WTC11 (cell line): ENCODE data around the gene ZSCAN5C. TPM values are rescaled to one million over a fixed set of nuclear protein-coding genes. Genes with fewer than 3 reads are reported as not detected.

Experiments
- ATAC-seq: fragments of 200-7000 bp; cut with Tn5 transposase; 2 replicates; pipeline ENCODE4 v1.10.0; 2021; ENCODE audit warnings: mild to moderate bottlenecking, moderate library complexity
- Bru-seq: library from RNA; stranded (reverse); fragments of 400-500 nt; gene quantifications from one replicate; lab custom pipeline; 2021; lab: Mats Ljungman, UMichigan
- CTCF ChIA-PET: fragments of 300-600 bp; sonication (Branson Sonifier 250); formaldehyde crosslinking; loops from one replicate; lab custom pipeline; 2021; ENCODE audit warnings: antibody characterized with exemption; lab: Charles Lee
- POLR2A ChIA-PET: fragments of 350-600 bp; sonication (Branson Sonifier 250); formaldehyde crosslinking; loops from one replicate; lab custom pipeline; 2021; ENCODE audit warnings: antibody characterized with exemption; lab: Charles Lee
- DNase-seq: peaks from one replicate; pipeline ENCODE4 v3.0.0; 2021; ENCODE audit warnings: low spot score
- H3K27ac Mint-ChIP-seq: 2 replicates; pipeline ENCODE4 v1.8.0; 2021; ENCODE audit warnings: mixed read lengths
- H3K27me3 Mint-ChIP-seq: 2 replicates; pipeline ENCODE4 v1.8.0; 2021; ENCODE audit warnings: low read depth, mild to moderate bottlenecking, moderate library complexity, mixed read lengths
- H3K36me3 Mint-ChIP-seq: 2 replicates; pipeline ENCODE4 v1.8.0; 2021; ENCODE audit warnings: mixed read lengths
- H3K4me1 Mint-ChIP-seq: 2 replicates; pipeline ENCODE4 v1.8.0; 2022; ENCODE audit warnings: mixed read lengths
- H3K4me3 Mint-ChIP-seq: 2 replicates; pipeline ENCODE4 v1.8.0; 2021; ENCODE audit warnings: mild to moderate bottlenecking, moderate library complexity, mixed read lengths
- H3K9me3 Mint-ChIP-seq: 2 replicates; pipeline ENCODE4 v1.8.0; 2021; ENCODE audit warnings: mixed read lengths
- ELF4 ChIP-seq: sonication (generic); formaldehyde crosslinking; IDR thresholded peaks from 2 replicates; pipeline ENCODE4 v1.8.1; 2022; ENCODE audit warnings: low read depth, mild to moderate bottlenecking, moderate library complexity, missing genetic modification reagents
- ETV6 ChIP-seq: sonication (generic); formaldehyde crosslinking; IDR thresholded peaks from 2 replicates; pipeline ENCODE4 v1.8.1; 2022; ENCODE audit warnings: mild to moderate bottlenecking, missing genetic modification reagents
- FOXP1 ChIP-seq: sonication (generic); formaldehyde crosslinking; IDR thresholded peaks from 2 replicates; pipeline ENCODE4 v1.8.0; 2022; ENCODE audit warnings: missing genetic modification reagents, mild to moderate bottlenecking, moderate library complexity, borderline replicate concordance
- GRHL2 ChIP-seq: fragments of 250-450 bp; sonication (Bioruptor Pico); IDR thresholded peaks from 2 replicates; pipeline ENCODE4 v1.8.0; 2022; ENCODE audit warnings: mild to moderate bottlenecking, moderate library complexity; ENCODE audit not compliant: insufficient replicate concordance, severe bottlenecking
- IRF2 ChIP-seq: sonication (generic); formaldehyde crosslinking; IDR thresholded peaks from 2 replicates; pipeline ENCODE4 v1.8.0; 2022; ENCODE audit warnings: low read depth, missing genetic modification reagents, borderline replicate concordance
- RELA ChIP-seq: sonication (generic); formaldehyde crosslinking; IDR thresholded peaks from 2 replicates; pipeline ENCODE4 v1.8.1; 2022; ENCODE audit warnings: missing genetic modification reagents, mild to moderate bottlenecking, borderline replicate concordance
- RORB ChIP-seq: fragments of 250-450 bp; sonication (Bioruptor Pico); IDR thresholded peaks from 2 replicates; pipeline ENCODE4 v1.9.0; 2021; ENCODE audit warnings: mild to moderate bottlenecking
- SOX15 ChIP-seq: fragments of 250-450 bp; sonication (Bioruptor Pico); IDR thresholded peaks from 2 replicates; pipeline ENCODE4 v1.9.0; 2021; ENCODE audit warnings: mild to moderate bottlenecking
- TCF7 ChIP-seq: sonication (generic); formaldehyde crosslinking; IDR thresholded peaks from 2 replicates; pipeline ENCODE4 v1.8.0; 2022; ENCODE audit warnings: mild to moderate bottlenecking, low read depth, missing genetic modification reagents, moderate library complexity
- TEAD4 ChIP-seq: sonication (generic); formaldehyde crosslinking; IDR thresholded peaks from 2 replicates; pipeline ENCODE4 v1.8.0; 2022; ENCODE audit warnings: mild to moderate bottlenecking, missing genetic modification reagents
- ZNF317 ChIP-seq: sonication (generic); formaldehyde crosslinking; IDR thresholded peaks from 2 replicates; pipeline ENCODE4 v1.8.1; 2023; ENCODE audit warnings: low read depth, mild to moderate bottlenecking, moderate library complexity, missing genetic modification reagents, borderline replicate concordance
- ZNF396 ChIP-seq: fragments of 250-450 bp; sonication (Bioruptor Pico); IDR thresholded peaks from 2 replicates; pipeline ENCODE4 v1.8.0; 2021; ENCODE audit warnings: mild to moderate bottlenecking, moderate library complexity, borderline replicate concordance
- ZNF423 ChIP-seq: fragments of 250-450 bp; sonication (Bioruptor Pico); IDR thresholded peaks from 2 replicates; pipeline ENCODE4 v2.1.2; 2022; ENCODE audit warnings: mild to moderate bottlenecking, moderate library complexity
- ZNF671 ChIP-seq: fragments of 250-450 bp; sonication (Bioruptor Pico); IDR thresholded peaks from 2 replicates; pipeline ENCODE4 v1.8.0; 2021; ENCODE audit warnings: mild to moderate bottlenecking
- long read RNA-seq, 3 experiments: library from RNA in 1 of 3; library from capped mRNA in 1 of 3; library from polyadenylated mRNA in 1 of 3; unstranded in 2 of 3; stranded (forward) in 1 of 3; transcript quantifications; one replicate each; pipeline ENCODE4 v2.0.0, GENCODE V29; 2021
- total RNA-seq: library from RNA; stranded (reverse); gene quantifications from 3 replicates; pipeline ENCODE4 v1.2.3, GENCODE V29; 2021
- TF ChIP-seq, protein P1 (sequence below): sonication (generic); formaldehyde crosslinking; IDR thresholded peaks from 2 replicates; pipeline ENCODE4 v1.8.1; 2022; ENCODE audit warnings: low read depth, mild to moderate bottlenecking, moderate library complexity, missing genetic modification reagents, borderline replicate concordance
- TF ChIP-seq, protein P2 (sequence below): sonication (generic); formaldehyde crosslinking; IDR thresholded peaks from 2 replicates; pipeline ENCODE4 v1.8.0; 2022; ENCODE audit warnings: mild to moderate bottlenecking, missing genetic modification reagents
- TF ChIP-seq, protein P3 (sequence below): sonication (generic); formaldehyde crosslinking; IDR thresholded peaks from 2 replicates; pipeline ENCODE4 v1.8.1; 2023; ENCODE audit warnings: mild to moderate bottlenecking, missing genetic modification reagents, borderline replicate concordance
- TF ChIP-seq, protein P4 (sequence below): sonication (generic); formaldehyde crosslinking; IDR thresholded peaks from 2 replicates; pipeline ENCODE4 v1.8.1; 2022; ENCODE audit warnings: missing genetic modification reagents, borderline replicate concordance
- TF ChIP-seq, protein P5 (sequence below): sonication (generic); formaldehyde crosslinking; IDR thresholded peaks from 2 replicates; pipeline ENCODE4 v1.8.1; 2022; ENCODE audit warnings: low read depth, missing genetic modification reagents, borderline replicate concordance

The ZSCAN5C gene, protein sequence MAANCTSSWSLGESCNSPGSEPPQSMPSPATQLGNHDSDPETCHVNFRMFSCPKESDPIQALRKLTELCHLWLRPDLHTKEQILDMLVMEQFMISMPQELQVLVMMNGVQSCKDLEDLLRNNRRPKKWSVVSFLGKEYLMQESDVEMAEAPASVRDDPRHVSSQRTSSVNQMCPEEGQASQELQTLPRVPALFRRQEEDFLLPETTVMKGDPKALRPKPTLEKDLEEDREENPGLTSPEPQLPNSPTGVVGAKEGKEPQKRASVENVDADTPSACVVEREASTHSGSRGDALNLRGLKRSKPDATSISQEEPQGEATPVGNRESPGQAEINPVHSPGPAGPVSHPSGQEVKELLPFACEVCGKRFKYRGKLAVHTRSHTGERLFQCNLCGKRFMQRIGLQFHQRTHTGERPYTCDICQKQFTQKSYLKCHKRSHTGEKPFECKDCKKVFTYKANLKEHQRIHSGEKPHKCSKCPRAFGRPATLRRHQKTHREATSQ
- not detected in 3 replicates for total RNA-seq
- not detected for Bru-seq, nascent RNA
- long read RNA-seq, experiment 1: 0 reads
- long read RNA-seq, experiment 2: 0 reads
- long read RNA-seq, experiment 3, partial matches to known transcripts: 0 of 1 reads
- long read RNA-seq, experiment 3, other reads (novel, unspliced or antisense): 0 of 1 reads

DNA sequence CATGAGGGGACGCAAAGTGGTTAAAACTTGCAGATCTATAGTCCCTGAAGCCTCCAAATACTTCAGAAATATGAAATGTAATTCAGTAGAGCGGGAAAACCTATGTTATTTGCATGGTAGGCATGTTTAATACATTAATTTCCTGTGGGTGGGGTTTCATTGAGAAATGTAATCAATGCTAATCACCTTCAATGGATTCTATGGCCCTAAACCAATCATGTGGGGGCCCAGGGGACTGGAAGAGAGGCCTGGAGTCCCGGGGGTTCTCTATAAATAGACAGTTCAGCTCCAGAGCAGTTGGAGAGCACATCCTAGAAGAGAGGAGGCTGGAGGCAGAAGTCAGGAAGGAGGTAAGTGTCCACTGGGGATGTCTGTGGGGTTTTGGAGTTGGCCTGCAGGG lies at the start of gene ZSCAN5C:
TSS of gene ZSCAN5C (plus strand) at position 301 of the 400 bp plus-strand sequence. CDS start 3,641 bp downstream, outside the sequence.
- no peaks in the 10 kb centered on the region for H3K36me3 Mint-ChIP-seq
- H3K4me3 Mint-ChIP-seq: no peak within 1 kb of the TSS
- no peak for ATAC-seq
- peaks cover 22% of the 10 kb centered on the region for H3K27me3 Mint-ChIP-seq
- CTCF ChIA-PET: no interaction called here
- POLR2A ChIA-PET: no interaction called here
- TF ChIP-seq ETV6 (CRISPR knock-in tag) (no peak), ZNF671 (CRISPR knock-in tag) (no peak), SOX15 (no peak)
- TF ChIP-seq, protein P1, sequence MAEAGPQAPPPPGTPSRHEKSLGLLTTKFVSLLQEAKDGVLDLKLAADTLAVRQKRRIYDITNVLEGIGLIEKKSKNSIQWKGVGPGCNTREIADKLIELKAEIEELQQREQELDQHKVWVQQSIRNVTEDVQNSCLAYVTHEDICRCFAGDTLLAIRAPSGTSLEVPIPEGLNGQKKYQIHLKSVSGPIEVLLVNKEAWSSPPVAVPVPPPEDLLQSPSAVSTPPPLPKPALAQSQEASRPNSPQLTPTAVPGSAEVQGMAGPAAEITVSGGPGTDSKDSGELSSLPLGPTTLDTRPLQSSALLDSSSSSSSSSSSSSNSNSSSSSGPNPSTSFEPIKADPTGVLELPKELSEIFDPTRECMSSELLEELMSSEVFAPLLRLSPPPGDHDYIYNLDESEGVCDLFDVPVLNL (CRISPR knock-in tag): no peak
- TF ChIP-seq, all 79 proteins: peak for 0
- Mint-ChIP-seq H3K27ac (no peak within 1 kb of the TSS), H3K4me1 (peaks cover 7% of the 10 kb centered on the region; the same call in 1 of the 2 replicates), H3K9me3 (no peaks in the 10 kb centered on the region)
- DNase-seq: no peak

DNA sequence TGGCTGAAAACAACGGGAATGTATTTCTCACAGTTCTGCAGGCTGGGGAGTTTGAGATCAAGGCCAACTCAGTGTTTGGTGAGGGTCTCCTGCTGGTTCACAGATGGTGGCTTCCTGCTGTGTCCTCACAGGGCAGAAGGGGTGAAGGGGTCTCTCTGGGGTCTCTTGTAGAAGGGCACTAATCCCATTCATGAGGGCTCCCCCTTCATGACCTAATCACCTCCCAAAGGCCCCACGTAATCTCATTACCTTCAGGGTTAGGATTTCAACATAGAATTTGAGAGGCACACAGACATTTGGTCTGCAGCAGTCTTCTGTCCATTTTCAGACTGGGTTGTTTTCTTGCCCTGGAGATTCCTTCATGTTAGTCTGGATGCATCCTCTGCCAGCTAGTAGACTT lies 49.4 kb upstream of the ZSCAN5C start:
- no peak for ATAC-seq
- Mint-ChIP-seq H3K27me3 (no peaks in the 10 kb centered on the region), H3K27ac (peak overlapping the region; percentile 85), H3K36me3 (peaks cover 42% of the 10 kb centered on the region), H3K4me3 (no peak overlapping the region), H3K4me1 (peaks cover 24% of the 10 kb centered on the region), H3K9me3 (peaks cover 7% of the 10 kb centered on the region)
- POLR2A ChIA-PET: no interaction called here
- no peak for TF ChIP-seq RELA
- 0 out of 2 replicates have a peak, but pooled peaks have one; percentile 6 for TF ChIP-seq ZNF423 (CRISPR knock-in tag)
- no peak for DNase-seq
- CTCF ChIA-PET: interaction anchor here (0.5 to 3.4 kb wide), 15 partner anchors 9 to 1310 kb away, joined by 3 to 32 read pairs (median 5); no protein-coding TSS in a partner anchor

DNA sequence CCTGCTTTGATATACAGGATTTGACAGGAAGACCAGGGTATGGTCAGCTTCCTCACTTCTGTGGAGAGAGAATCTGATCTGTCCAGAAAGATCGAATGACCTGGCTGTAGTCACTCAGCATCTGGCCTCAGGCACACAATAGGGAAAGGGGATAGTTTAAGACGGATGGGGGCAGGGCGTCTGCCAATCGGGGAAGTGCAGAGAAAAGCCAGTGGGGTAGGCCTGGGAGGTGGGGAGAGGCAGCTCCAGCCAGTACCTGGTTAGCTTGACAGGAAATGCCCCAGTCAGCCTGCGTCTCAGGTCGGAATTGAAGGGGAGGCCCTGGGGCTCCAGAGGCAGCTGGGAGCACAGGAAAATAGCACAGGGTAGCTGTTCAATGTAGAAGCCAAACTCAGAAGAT lies 48.6 kb upstream of the ZSCAN5C start:
- DNase-seq: peak; percentile 72
- peaks cover 41% of the 10 kb centered on the region for H3K36me3 Mint-ChIP-seq
- H3K4me3 Mint-ChIP-seq: peak overlapping the region; percentile 33
- CTCF ChIA-PET: interaction anchor here (0.7 to 3.8 kb wide), 24 partner anchors 8 to 769 kb away, joined by 3 to 73 read pairs (median 8); partner anchors contain the start of genes TMEM238, ZNF444 and ZNF787
- H3K9me3 Mint-ChIP-seq: peaks cover 7% of the 10 kb centered on the region
- peaks cover 24% of the 10 kb centered on the region for H3K4me1 Mint-ChIP-seq
- no peaks in the 10 kb centered on the region for H3K27me3 Mint-ChIP-seq
- POLR2A ChIA-PET: interaction anchor here (0.6 to 1.0 kb wide), 2 partner anchors 25 to 1111 kb away, joined by 3 read pairs; no protein-coding TSS in a partner anchor
- H3K27ac Mint-ChIP-seq: peak overlapping the region; percentile 85
- peak; percentile 96 for ATAC-seq
- TF ChIP-seq ELF4 (CRISPR knock-in tag) (no peak), RELA (no peak), TEAD4 (CRISPR knock-in tag) (no peak), ZNF396 (CRISPR knock-in tag) (no peak), RORB (CRISPR knock-in tag) (no peak), IRF2 (CRISPR knock-in tag) (no peak), ZNF317 (CRISPR knock-in tag) (no peak), FOXP1 (CRISPR knock-in tag) (no peak), GRHL2 (CRISPR knock-in tag) (no peak), TCF7 (no peak)
- TF ChIP-seq, protein P2, sequence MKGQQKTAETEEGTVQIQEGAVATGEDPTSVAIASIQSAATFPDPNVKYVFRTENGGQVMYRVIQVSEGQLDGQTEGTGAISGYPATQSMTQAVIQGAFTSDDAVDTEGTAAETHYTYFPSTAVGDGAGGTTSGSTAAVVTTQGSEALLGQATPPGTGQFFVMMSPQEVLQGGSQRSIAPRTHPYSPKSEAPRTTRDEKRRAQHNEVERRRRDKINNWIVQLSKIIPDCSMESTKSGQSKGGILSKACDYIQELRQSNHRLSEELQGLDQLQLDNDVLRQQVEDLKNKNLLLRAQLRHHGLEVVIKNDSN (CRISPR knock-in tag): no peak
- TF ChIP-seq, protein P3, sequence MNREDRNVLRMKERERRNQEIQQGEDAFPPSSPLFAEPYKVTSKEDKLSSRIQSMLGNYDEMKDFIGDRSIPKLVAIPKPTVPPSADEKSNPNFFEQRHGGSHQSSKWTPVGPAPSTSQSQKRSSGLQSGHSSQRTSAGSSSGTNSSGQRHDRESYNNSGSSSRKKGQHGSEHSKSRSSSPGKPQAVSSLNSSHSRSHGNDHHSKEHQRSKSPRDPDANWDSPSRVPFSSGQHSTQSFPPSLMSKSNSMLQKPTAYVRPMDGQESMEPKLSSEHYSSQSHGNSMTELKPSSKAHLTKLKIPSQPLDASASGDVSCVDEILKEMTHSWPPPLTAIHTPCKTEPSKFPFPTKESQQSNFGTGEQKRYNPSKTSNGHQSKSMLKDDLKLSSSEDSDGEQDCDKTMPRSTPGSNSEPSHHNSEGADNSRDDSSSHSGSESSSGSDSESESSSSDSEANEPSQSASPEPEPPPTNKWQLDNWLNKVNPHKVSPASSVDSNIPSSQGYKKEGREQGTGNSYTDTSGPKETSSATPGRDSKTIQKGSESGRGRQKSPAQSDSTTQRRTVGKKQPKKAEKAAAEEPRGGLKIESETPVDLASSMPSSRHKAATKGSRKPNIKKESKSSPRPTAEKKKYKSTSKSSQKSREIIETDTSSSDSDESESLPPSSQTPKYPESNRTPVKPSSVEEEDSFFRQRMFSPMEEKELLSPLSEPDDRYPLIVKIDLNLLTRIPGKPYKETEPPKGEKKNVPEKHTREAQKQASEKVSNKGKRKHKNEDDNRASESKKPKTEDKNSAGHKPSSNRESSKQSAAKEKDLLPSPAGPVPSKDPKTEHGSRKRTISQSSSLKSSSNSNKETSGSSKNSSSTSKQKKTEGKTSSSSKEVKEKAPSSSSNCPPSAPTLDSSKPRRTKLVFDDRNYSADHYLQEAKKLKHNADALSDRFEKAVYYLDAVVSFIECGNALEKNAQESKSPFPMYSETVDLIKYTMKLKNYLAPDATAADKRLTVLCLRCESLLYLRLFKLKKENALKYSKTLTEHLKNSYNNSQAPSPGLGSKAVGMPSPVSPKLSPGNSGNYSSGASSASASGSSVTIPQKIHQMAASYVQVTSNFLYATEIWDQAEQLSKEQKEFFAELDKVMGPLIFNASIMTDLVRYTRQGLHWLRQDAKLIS (CRISPR knock-in tag): no peak
- TF ChIP-seq, protein P4, sequence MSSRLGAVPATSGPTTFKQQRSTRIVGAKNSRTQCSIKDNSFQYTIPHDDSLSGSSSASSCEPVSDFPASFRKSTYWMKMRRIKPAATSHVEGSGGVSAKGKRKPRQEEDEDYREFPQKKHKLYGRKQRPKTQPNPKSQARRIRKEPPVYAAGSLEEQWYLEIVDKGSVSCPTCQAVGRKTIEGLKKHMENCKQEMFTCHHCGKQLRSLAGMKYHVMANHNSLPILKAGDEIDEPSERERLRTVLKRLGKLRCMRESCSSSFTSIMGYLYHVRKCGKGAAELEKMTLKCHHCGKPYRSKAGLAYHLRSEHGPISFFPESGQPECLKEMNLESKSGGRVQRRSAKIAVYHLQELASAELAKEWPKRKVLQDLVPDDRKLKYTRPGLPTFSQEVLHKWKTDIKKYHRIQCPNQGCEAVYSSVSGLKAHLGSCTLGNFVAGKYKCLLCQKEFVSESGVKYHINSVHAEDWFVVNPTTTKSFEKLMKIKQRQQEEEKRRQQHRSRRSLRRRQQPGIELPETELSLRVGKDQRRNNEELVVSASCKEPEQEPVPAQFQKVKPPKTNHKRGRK: no peak
- TF ChIP-seq, protein P5, sequence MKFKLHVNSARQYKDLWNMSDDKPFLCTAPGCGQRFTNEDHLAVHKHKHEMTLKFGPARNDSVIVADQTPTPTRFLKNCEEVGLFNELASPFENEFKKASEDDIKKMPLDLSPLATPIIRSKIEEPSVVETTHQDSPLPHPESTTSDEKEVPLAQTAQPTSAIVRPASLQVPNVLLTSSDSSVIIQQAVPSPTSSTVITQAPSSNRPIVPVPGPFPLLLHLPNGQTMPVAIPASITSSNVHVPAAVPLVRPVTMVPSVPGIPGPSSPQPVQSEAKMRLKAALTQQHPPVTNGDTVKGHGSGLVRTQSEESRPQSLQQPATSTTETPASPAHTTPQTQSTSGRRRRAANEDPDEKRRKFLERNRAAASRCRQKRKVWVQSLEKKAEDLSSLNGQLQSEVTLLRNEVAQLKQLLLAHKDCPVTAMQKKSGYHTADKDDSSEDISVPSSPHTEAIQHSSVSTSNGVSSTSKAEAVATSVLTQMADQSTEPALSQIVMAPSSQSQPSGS (CRISPR knock-in tag): no peak
